Purkinje cell (primary cell): ENCODE data around the gene ADGRF5. TPM values are rescaled to one million over a fixed set of nuclear protein-coding genes. Genes with fewer than 3 reads are reported as not detected.

Experiments used
- polyA plus RNA-seq: library from polyadenylated mRNA; unstranded; fragments of >200 nt; fragmentation: Nextera tagmentation; gene quantifications from 2 replicates; pipeline ENCODE4 v1.2.1, GENCODE V29; 2014

ADGRF5 gene, protein sequence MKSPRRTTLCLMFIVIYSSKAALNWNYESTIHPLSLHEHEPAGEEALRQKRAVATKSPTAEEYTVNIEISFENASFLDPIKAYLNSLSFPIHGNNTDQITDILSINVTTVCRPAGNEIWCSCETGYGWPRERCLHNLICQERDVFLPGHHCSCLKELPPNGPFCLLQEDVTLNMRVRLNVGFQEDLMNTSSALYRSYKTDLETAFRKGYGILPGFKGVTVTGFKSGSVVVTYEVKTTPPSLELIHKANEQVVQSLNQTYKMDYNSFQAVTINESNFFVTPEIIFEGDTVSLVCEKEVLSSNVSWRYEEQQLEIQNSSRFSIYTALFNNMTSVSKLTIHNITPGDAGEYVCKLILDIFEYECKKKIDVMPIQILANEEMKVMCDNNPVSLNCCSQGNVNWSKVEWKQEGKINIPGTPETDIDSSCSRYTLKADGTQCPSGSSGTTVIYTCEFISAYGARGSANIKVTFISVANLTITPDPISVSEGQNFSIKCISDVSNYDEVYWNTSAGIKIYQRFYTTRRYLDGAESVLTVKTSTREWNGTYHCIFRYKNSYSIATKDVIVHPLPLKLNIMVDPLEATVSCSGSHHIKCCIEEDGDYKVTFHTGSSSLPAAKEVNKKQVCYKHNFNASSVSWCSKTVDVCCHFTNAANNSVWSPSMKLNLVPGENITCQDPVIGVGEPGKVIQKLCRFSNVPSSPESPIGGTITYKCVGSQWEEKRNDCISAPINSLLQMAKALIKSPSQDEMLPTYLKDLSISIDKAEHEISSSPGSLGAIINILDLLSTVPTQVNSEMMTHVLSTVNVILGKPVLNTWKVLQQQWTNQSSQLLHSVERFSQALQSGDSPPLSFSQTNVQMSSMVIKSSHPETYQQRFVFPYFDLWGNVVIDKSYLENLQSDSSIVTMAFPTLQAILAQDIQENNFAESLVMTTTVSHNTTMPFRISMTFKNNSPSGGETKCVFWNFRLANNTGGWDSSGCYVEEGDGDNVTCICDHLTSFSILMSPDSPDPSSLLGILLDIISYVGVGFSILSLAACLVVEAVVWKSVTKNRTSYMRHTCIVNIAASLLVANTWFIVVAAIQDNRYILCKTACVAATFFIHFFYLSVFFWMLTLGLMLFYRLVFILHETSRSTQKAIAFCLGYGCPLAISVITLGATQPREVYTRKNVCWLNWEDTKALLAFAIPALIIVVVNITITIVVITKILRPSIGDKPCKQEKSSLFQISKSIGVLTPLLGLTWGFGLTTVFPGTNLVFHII (N-terminal part only)
- 0.06 TPM in 1 of 2 replicates, not detected in the other for polyA plus RNA-seq

GRCh38 chr6:46921731-46922130 lies at the start of gene ADGRF5:
TSS of gene ADGRF5 (minus strand) at chr6:46921938. CDS start at chr6:46906762, 15,176 bp downstream.

Other genes starting within 250 kb of the ADGRF5 start
- gene TDRD6, start 234.1 kb downstream of the ADGRF5 start, polyA plus RNA-seq, result 2.1 and 3.6 TPM in 2 replicates
- gene PLA2G7, start 186.6 kb downstream of the ADGRF5 start, polyA plus RNA-seq, result 1.7 and 5.4 TPM in 2 replicates
- gene ANKRD66, start 175.0 kb downstream of the ADGRF5 start, polyA plus RNA-seq, result not detected in 2 replicates
- gene MEP1A, start 128.5 kb downstream of the ADGRF5 start, polyA plus RNA-seq, result not detected in 2 replicates
- not detected in 2 replicates for gene ADGRF1, start 120.4 kb upstream of the ADGRF5 start, polyA plus RNA-seq